Sigmoid colon (tissue), 7 donors: Measurements from ENCODE around the gene SLC22A3. TPM values are rescaled to one million over a fixed set of nuclear protein-coding genes. Genes with fewer than 3 reads are reported as not detected.
A peak's percentile ranks its signal among the peaks of the same experiment; 100 is the strongest.
"Not testable (repeated sequence)": the region's sequence is repeated elsewhere in the genome, so short reads cannot be mapped to it uniquely, and the experiment has no call there.

ENCODE experiments used
- DNase-seq: peaks from one replicate; pipeline ENCODE4 v3.0.0-alpha.2; 2019
- H3K27ac ChIP-seq, 4 donors: fragments of 200-600 bp; sonication (generic); one replicate each; pipeline ENCODE4 v1.5.1; 2016 to 2019; ENCODE audit warnings: mild to moderate bottlenecking in 1 of 4
- H3K27me3 ChIP-seq, 3 donors: fragments of 200-600 bp; sonication (generic); one replicate each; pipeline ENCODE4 v1.5.1; 2019; ENCODE audit warnings: mild to moderate bottlenecking in 1 of 3
- H3K36me3 ChIP-seq, 4 donors: fragments of 200-600 bp; sonication (generic); one replicate each; pipeline ENCODE4 v1.5.1; 2016 to 2019
- H3K4me1 ChIP-seq, 4 donors: fragments of 200-600 bp; sonication (generic); one replicate each; pipeline ENCODE4 v1.5.1; 2017 to 2019
- H3K4me3 ChIP-seq, 4 donors: fragments of 200-600 bp; sonication (generic); one replicate each; pipeline ENCODE4 v1.5.1; 2017 to 2019; ENCODE audit warnings: mild to moderate bottlenecking in 2 of 4, moderate library complexity in 1 of 4
- H3K9me3 ChIP-seq, 4 donors: fragments of 200-600 bp in 3 of 4; sonication (generic) in 3 of 4; one replicate each; pipeline versions ENCODE4 v1.5.1 to v1.6.1; 2013 to 2019
- EP300 ChIP-seq, 4 donors: sonication (generic); formaldehyde crosslinking; IDR thresholded peaks; one replicate each; pipeline ENCODE4 v1.6.1; 2017; ENCODE audit warnings: antibody characterized with exemption in 4 of 4
- POLR2A ChIP-seq, 2 donors: fragments of 450-650 bp; IDR thresholded peaks; one replicate each; pipeline ENCODE4 v1.6.1; 2016; ENCODE audit warnings: antibody characterized with exemption in 2 of 2, mild to moderate bottlenecking in 2 of 2, moderate library complexity in 2 of 2
- POLR2AphosphoS5 ChIP-seq, 4 donors: sonication (generic); formaldehyde crosslinking; IDR thresholded peaks; one replicate each; pipeline ENCODE4 v1.6.1; 2017; ENCODE audit warnings: antibody characterized with exemption in 4 of 4
- WGBS, 2 donors: extraction: QIAGEN DNeasy Blood & Tissue Kit; methylation state at CpG; one replicate each; pipeline ENCODE4 v1.1.7; 2013; 5-methylcytosine and 5-hydroxymethylcytosine counted together
- intact Hi-C: fragments of 100-400 bp; cut with DNase I; formaldehyde crosslinking; loops from one replicate; pipeline ENCODE4 v1.15.1; 2023
- polyA plus RNA-seq, 3 donors: library from polyadenylated mRNA; stranded (reverse); fragments of 200-250 nt; gene quantifications; one replicate each; pipeline ENCODE4 v1.2.3, GENCODE V29; 2013
- total RNA-seq, 4 donors: library from RNA; depleted of rRNA; stranded (reverse); fragments of >200 nt; gene quantifications; one replicate each; pipeline ENCODE4 v1.1.0, GENCODE V29; 2016
- TF ChIP-seq, protein P1 (sequence below), 4 experiments: fragments of 450-650 bp in 3 of 4; fragments of 200-600 bp in 1 of 4; IDR thresholded peaks; one replicate each; pipeline ENCODE4 v1.5.1; 2016 to 2019; ENCODE audit warnings: antibody characterized with exemption in 4 of 4, mild to moderate bottlenecking in 3 of 4, moderate library complexity in 2 of 4
- donor health status: healthy with polysubstance abuse.
- donor health status: Bipolar disorder and iron deficiency.
- donor health status: healthy.

Gene SLC22A3, protein sequence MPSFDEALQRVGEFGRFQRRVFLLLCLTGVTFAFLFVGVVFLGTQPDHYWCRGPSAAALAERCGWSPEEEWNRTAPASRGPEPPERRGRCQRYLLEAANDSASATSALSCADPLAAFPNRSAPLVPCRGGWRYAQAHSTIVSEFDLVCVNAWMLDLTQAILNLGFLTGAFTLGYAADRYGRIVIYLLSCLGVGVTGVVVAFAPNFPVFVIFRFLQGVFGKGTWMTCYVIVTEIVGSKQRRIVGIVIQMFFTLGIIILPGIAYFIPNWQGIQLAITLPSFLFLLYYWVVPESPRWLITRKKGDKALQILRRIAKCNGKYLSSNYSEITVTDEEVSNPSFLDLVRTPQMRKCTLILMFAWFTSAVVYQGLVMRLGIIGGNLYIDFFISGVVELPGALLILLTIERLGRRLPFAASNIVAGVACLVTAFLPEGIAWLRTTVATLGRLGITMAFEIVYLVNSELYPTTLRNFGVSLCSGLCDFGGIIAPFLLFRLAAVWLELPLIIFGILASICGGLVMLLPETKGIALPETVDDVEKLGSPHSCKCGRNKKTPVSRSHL
- total RNA-seq (10 to 100 TPM; 13.6 to 26.3 (median 19.3) TPM), polyA plus RNA-seq (1 to 10 TPM in 1 of 3 donors, under 1 TPM in 2; 0.23 to 3.3 (median 0.60) TPM)

DNA sequence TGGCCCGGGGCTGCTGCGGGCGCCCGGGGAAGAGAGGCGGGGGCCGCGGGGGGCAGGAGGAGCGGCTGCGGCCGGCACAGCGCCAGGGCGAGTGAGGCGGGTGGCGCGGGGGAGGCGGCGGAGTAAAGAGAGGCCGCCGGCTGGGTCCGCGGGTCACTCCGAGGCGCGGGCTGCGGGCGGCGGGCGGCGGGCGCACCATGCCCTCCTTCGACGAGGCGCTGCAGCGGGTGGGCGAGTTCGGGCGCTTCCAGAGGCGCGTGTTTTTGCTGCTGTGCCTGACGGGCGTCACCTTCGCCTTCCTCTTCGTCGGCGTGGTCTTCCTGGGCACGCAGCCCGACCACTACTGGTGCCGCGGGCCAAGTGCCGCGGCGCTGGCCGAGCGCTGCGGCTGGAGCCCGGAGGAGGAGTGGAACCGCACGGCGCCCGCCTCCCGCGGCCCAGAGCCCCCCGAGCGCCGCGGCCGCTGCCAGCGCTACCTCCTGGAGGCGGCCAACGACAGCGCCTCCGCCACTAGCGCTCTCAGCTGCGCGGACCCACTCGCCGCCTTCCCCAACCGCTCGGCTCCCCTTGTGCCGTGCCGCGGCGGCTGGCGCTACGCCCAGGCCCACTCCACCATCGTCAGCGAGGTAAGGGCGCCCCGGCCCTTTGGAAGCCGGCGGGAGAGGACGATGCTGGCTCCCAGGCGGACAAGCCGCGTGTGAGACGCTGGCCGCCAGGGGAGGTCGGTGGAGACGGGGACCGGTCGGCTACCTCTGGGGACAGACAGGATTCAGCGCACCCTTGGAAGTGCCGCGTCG is at the start of gene SLC22A3:
SLC22A3 (plus strand) TSS at position 156 of the 797 bp plus-strand sequence; CDS start at position 198, 42 bp downstream.
- intact Hi-C loops, result loop anchor here (1.0 to 5.0 kb wide), 4 partner anchors 39 to 210 kb away; no protein-coding TSS in a partner anchor
- WGBS, 2 donors, result 1 to 2% methylated on average over 105 of the region's 105 CpGs

DNA sequence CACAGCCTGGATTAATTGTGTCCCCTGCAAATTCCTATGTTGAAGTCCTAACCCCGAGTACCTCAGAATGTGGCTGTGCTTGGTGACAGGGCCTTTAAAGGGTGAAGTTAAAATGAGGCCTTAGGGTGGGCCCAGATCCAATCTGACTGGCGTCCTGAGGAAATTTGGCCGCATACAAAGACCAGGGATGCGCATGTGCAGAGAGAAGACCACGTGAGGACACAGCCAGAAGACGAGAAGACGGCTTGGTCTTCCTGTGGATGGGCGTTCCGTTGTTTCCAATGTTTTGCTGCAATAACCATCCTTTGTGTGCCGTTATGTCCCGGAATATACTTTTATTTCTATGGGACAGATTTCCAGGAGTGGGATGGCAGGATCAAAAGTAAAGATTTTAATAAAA is 48.6 kb upstream of the SLC22A3 start:
- Histone ChIP-seq H3K4me1 (peaks cover 0 to 9% (median 0%) of the 10 kb centered on the region in 4 donors), H3K27ac (no peak overlapping the region), H3K4me3 (no peak overlapping the region), H3K27me3 (no peaks in the 10 kb centered on the region), H3K9me3 (no peaks in the 10 kb centered on the region), H3K36me3 (no peaks in the 10 kb centered on the region)
- intact Hi-C loops, result no loop called here
- 95 to 96% methylated on average over 11 of the region's 11 CpGs for WGBS, 2 donors
- no peak for DNase-seq
- no peak for TF ChIP-seq POLR2A (IDR thresholded peaks at IDR 0.05)
- TF ChIP-seq, protein P1, sequence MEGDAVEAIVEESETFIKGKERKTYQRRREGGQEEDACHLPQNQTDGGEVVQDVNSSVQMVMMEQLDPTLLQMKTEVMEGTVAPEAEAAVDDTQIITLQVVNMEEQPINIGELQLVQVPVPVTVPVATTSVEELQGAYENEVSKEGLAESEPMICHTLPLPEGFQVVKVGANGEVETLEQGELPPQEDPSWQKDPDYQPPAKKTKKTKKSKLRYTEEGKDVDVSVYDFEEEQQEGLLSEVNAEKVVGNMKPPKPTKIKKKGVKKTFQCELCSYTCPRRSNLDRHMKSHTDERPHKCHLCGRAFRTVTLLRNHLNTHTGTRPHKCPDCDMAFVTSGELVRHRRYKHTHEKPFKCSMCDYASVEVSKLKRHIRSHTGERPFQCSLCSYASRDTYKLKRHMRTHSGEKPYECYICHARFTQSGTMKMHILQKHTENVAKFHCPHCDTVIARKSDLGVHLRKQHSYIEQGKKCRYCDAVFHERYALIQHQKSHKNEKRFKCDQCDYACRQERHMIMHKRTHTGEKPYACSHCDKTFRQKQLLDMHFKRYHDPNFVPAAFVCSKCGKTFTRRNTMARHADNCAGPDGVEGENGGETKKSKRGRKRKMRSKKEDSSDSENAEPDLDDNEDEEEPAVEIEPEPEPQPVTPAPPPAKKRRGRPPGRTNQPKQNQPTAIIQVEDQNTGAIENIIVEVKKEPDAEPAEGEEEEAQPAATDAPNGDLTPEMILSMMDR (IDR thresholded peaks at IDR 0.05), result no peak
- no peak for TF ChIP-seq POLR2AphosphoS5 (IDR thresholded peaks at IDR 0.05)
- TF ChIP-seq EP300 (IDR thresholded peaks at IDR 0.05), result no peak

More for the DNA sequence above, at the start of gene SLC22A3:
- Histone ChIP-seq H3K36me3 (no peaks in the 10 kb centered on the region), H3K27ac (peak within 1 kb of the TSS; percentile 81 to 89 (median 84)), H3K9me3 (no peaks in the 10 kb centered on the region), H3K4me3 (peak within 1 kb of the TSS; percentile 57 to 87 (median 74)), H3K4me1 (peaks cover 0 to 29% (median 16%) of the 10 kb centered on the region in 4 donors), H3K27me3 (no peaks in the 10 kb centered on the region)
- TF ChIP-seq POLR2AphosphoS5 (IDR thresholded peaks at IDR 0.05) (peak in 2 of 4 donors; percentile 22 to 37), POLR2A (IDR thresholded peaks at IDR 0.05) (no peak)
- TF ChIP-seq, protein P1 (IDR thresholded peaks at IDR 0.05), result peak in 3 of 4 experiments; percentile 15 to 43 (median 42)
- DNase-seq, result peak; percentile 77

DNA sequence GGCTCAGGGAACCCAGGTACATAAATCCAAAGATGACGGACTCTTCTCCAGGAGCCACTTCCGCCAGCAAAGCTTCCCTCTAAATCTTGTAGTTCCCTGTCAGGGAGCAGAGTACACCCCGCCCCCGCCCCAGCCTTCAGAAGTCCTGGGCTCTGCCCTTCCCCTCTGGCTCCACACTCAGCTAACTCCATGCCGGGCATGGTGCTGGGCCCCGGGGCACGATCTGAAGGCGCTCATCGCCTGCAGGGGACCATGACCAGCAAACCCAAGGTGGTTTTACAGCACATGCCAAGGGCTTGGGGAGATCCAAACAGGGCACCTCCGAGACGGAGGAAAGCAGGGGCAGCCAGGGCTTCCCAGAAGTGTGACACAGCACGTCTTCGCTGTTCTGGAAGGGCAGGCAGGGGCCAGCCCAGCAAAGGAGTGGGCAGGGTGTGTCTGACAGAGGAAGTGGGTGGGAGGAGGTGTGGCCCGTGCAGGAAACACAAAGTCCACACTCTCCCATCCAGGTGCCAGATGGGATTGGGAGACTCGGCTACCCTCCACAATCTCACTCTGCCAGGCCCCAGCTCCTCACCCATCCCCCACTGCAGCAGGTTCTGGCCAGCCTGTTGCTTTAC is 48.0 kb upstream of the SLC22A3 start:
- H3K9me3 ChIP-seq, result no peaks in the 10 kb centered on the region
- no peaks in the 10 kb centered on the region for H3K27me3 ChIP-seq
- DNase-seq, result no peak
- peaks cover 0 to 9% (median 0%) of the 10 kb centered on the region in 4 donors for H3K4me1 ChIP-seq
- intact Hi-C loops, result no loop called here
- WGBS, 2 donors, result 34 to 63% methylated on average over 15 of the region's 15 CpGs
- TF ChIP-seq POLR2A (IDR thresholded peaks at IDR 0.05) (no peak), POLR2AphosphoS5 (IDR thresholded peaks at IDR 0.05) (no peak), EP300 (IDR thresholded peaks at IDR 0.05) (no peak)
- TF ChIP-seq, protein P1 (IDR thresholded peaks at IDR 0.05), result no peak
- H3K27ac ChIP-seq, result no peak overlapping the region
- H3K36me3 ChIP-seq, result no peaks in the 10 kb centered on the region
- H3K4me3 ChIP-seq, result no peak overlapping the region

DNA sequence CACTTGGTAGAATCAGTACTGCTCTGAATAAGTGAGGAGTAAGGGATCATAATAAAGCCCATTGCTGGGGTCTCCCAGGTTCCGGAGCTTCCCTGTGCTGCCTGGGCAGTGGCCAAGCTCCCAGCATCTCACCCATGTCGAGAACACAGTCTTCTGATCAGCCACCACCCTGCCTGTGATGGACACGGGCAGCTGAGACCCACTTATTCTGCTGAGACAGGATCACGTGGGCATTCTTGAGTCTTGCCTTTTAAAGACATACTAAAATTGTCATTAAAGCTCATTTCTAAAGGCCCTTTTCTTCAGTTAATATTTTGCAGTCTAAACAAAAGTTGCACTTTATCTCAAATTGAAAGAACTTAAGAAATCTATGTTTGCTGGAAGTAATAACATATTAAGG is 46.8 kb upstream of the SLC22A3 start:
- no peak overlapping the region for H3K4me3 ChIP-seq
- no peaks in the 10 kb centered on the region for H3K27me3 ChIP-seq
- H3K36me3 ChIP-seq, result no peaks in the 10 kb centered on the region
- no peak overlapping the region for H3K27ac ChIP-seq
- intact Hi-C loops, result no loop called here
- peaks cover 0 to 9% (median 3%) of the 10 kb centered on the region in 4 donors for H3K4me1 ChIP-seq
- TF ChIP-seq POLR2A (IDR thresholded peaks at IDR 0.05) (no peak), EP300 (IDR thresholded peaks at IDR 0.05) (no peak), POLR2AphosphoS5 (IDR thresholded peaks at IDR 0.05) (no peak)
- TF ChIP-seq, protein P1 (IDR thresholded peaks at IDR 0.05), result no peak
- WGBS, 2 donors, result 76 to 92% methylated on average over 4 of the region's 4 CpGs
- no peak for DNase-seq
- no peaks in the 10 kb centered on the region for H3K9me3 ChIP-seq

DNA sequence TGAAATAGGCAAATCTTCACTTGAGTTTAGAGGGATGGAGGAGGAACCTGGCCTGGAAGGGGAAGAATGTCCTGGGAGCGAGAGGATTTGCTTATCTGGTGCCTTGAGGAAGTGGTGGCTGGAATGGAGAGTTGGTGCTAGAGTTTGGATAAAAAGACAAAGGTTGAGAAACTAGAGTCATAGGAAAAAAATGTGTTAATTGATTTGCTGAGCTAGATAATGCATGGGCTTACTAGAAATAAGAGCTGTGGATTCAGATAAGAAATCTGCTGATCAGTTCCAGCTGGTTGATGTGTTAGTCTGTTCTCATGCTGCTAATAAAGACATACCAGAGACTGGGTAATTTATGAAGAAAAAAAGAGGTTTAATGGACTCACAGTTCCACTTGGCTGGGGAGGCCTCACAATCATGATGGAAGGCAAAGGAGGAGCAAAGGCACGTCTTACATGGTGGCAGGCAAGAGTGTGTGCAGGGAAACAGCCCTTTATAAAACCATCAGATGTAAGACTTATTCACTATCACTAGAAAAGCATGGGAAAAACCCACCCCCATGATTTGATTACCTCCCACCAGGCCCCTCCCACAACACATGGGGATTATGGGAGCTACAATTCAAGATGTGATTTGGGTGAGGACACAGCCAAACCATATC is 45.6 kb upstream of the SLC22A3 start:
- DNase-seq, H3K4me1 ChIP-seq, H3K27ac ChIP-seq, intact Hi-C loops, H3K9me3 ChIP-seq, H3K27me3 ChIP-seq, H3K36me3 ChIP-seq, H3K4me3 ChIP-seq: not testable (repeated sequence)
- 40 to 46% methylated on average over 2 of the region's 2 CpGs for WGBS, 2 donors
